Measurements from ENCODE around the gene C16orf78. TPM values are rescaled to one million over a fixed set of nuclear protein-coding genes. Genes with fewer than 3 reads are reported as not detected.

Gene C16orf78
- total and polyA plus RNA-seq, 2 donors (not counting 1 experiment from before 2014, with no cell fraction given), result not detected

DNA sequence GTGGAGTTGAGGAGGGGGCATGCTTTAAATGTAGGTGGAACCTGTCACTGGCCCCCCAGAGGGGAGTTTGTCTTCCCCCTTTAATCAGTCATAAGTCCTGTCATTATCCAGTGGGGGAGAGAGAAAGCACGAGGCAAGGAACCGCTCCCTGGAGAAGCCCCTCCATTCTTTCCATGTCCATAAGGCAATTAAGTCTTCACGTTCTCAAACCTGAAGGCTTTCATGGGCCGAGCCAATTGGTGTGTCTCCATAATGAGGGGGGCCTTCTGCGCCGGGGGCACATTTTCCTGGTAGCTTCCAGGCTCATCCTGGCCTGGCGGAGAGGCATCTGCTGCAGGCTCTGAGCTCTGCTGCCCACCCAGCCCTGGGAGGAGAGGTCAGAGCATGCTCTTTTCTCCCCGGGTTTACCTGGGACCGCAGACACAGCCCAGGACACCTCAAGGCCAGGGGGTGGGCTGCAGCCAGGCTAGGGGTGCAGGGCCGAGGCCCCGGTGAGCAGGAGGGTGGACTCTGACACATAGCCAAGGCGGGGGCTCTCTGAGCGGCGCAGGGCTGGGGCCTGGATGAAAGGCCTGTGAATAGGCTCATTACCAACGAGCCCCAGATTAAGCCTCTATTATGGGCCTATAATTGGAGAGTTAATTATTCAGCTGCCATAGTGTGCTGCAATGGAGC lies 42.5 kb downstream of the C16orf78 start:
- H3K4me2 ChIP-seq (replicated peaks; ENCODE audit: low read depth, low read length, poor library complexity, severe bottlenecking), result no peak overlapping the region
- no peaks in the 10 kb centered on the region for H3K9me3 ChIP-seq (ENCODE audit: control extremely low read depth in 1 of 3, control insufficient read depth in 2 of 3, insufficient read depth in 1 of 3, low read length in 2 of 3)
- no peaks in the 10 kb centered on the region for H3K4me1 ChIP-seq (ENCODE audit: control insufficient read depth in 2 of 2, insufficient read depth in 2 of 2, low read length in 2 of 2)
- WGBS (ENCODE audit: insufficient coverage), result 88% methylated on average over 12 of the region's 15 CpGs
- DNase-seq (no peak), ATAC-seq (ENCODE audit: low read depth) (no peak)
- TF ChIP-seq, protein P1, sequence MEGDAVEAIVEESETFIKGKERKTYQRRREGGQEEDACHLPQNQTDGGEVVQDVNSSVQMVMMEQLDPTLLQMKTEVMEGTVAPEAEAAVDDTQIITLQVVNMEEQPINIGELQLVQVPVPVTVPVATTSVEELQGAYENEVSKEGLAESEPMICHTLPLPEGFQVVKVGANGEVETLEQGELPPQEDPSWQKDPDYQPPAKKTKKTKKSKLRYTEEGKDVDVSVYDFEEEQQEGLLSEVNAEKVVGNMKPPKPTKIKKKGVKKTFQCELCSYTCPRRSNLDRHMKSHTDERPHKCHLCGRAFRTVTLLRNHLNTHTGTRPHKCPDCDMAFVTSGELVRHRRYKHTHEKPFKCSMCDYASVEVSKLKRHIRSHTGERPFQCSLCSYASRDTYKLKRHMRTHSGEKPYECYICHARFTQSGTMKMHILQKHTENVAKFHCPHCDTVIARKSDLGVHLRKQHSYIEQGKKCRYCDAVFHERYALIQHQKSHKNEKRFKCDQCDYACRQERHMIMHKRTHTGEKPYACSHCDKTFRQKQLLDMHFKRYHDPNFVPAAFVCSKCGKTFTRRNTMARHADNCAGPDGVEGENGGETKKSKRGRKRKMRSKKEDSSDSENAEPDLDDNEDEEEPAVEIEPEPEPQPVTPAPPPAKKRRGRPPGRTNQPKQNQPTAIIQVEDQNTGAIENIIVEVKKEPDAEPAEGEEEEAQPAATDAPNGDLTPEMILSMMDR (IDR thresholded peaks at IDR 0.05), result no peak
- TF ChIP-seq EZH2 (IDR thresholded peaks at IDR 0.05; ENCODE audit: borderline replicate concordance, insufficient read depth, low read depth, low read length, poor library complexity, severe bottlenecking), result no peak
- ChIA-PET CTCF (no interaction called here), POLR2A (no interaction called here)
- Mint-ChIP-seq H3K27ac (no peak overlapping the region), H3K4me1 (no peaks in the 10 kb centered on the region), H3K27me3 (peaks cover 14% of the 10 kb centered on the region), H3K4me3 (no peak overlapping the region), H3K9me3 (ENCODE audit: insufficient read depth) (no peaks in the 10 kb centered on the region)
- intact Hi-C loops (cut with micrococcal nuclease), result no loop called here
- no peak overlapping the region for H3K27ac ChIP-seq (ENCODE audit: low read length in 2 of 2)
- H3K27me3 ChIP-seq (replicated peaks in 1 of 4; ENCODE audit: control extremely low read depth in 1 of 4, control insufficient read depth in 3 of 4, insufficient read depth in 4 of 4, low read length in 3 of 4), result no peaks in the 10 kb centered on the region
- H3K4me3 ChIP-seq (ENCODE audit: control extremely low read depth in 1 of 5, extremely low read depth in 1 of 5, insufficient read depth in 1 of 5, low read depth in 2 of 5, low read length in 4 of 5), result no peak overlapping the region
- no peak overlapping the region for H2AFZ ChIP-seq (ENCODE audit: insufficient read depth, low read depth, low read length, poor library complexity, severe bottlenecking)
- H3K79me2 ChIP-seq (ENCODE audit: control insufficient read depth, insufficient read depth, low read length), result no peaks in the 10 kb centered on the region
- no peaks in the 10 kb centered on the region for H4K20me1 ChIP-seq (ENCODE audit: control insufficient read depth, insufficient read depth, low read length, poor library complexity, severe bottlenecking)
- no peak overlapping the region for H3K9ac ChIP-seq (ENCODE audit: low read length)
- no peaks in the 10 kb centered on the region for H3K36me3 ChIP-seq (replicated peaks in 1 of 2; ENCODE audit: control extremely low read depth in 1 of 2, control insufficient read depth in 1 of 2, extremely low read depth in 1 of 2, insufficient read depth in 2 of 2, low read length in 1 of 2)

DNA sequence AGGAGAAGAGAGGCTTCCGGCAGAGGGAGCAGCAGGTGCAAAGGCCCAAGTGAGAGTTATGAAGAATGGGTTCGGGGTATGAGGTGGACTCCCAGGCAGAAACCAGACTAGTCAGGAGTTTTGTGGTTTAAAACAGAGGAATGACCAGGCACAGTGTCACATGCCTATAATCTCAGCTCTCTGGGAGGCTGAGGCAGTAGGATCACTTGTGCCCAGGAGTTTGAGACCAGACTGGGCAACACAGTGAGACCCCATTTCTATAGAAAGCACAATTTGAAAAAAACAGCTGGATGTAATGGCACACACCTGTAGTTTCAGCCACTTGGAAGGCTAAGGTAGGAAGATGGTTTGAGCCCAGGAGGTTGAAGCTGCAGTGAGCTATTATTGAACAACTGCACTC lies 43.8 kb downstream of the C16orf78 start:
- Histone ChIP-seq H3K36me3 (replicated peaks in 1 of 2; ENCODE audit: control extremely low read depth in 1 of 2, control insufficient read depth in 1 of 2, extremely low read depth in 1 of 2, insufficient read depth in 2 of 2, low read length in 1 of 2) (no peaks in the 10 kb centered on the region), H3K4me2 (replicated peaks; ENCODE audit: low read depth, low read length, poor library complexity, severe bottlenecking) (no peak overlapping the region), H3K4me1 (ENCODE audit: control insufficient read depth in 2 of 2, insufficient read depth in 2 of 2, low read length in 2 of 2) (no peaks in the 10 kb centered on the region), H3K27ac (ENCODE audit: low read length in 2 of 2) (no peak overlapping the region), H3K9me3 (ENCODE audit: control extremely low read depth in 1 of 3, control insufficient read depth in 2 of 3, insufficient read depth in 1 of 3, low read length in 2 of 3) (peaks cover 0 to 4% (median 0%) of the 10 kb centered on the region in 3 donors), H3K4me3 (ENCODE audit: control extremely low read depth in 1 of 5, extremely low read depth in 1 of 5, insufficient read depth in 1 of 5, low read depth in 2 of 5, low read length in 4 of 5) (no peak overlapping the region), H2AFZ (ENCODE audit: insufficient read depth, low read depth, low read length, poor library complexity, severe bottlenecking) (no peak overlapping the region), H4K20me1 (ENCODE audit: control insufficient read depth, insufficient read depth, low read length, poor library complexity, severe bottlenecking) (no peaks in the 10 kb centered on the region), H3K27me3 (replicated peaks in 1 of 4; ENCODE audit: control extremely low read depth in 1 of 4, control insufficient read depth in 3 of 4, insufficient read depth in 4 of 4, low read length in 3 of 4) (no peaks in the 10 kb centered on the region), H3K9ac (ENCODE audit: low read length) (no peak overlapping the region), H3K79me2 (ENCODE audit: control insufficient read depth, insufficient read depth, low read length) (no peaks in the 10 kb centered on the region)
- H3K4me3 Mint-ChIP-seq, result no peak overlapping the region
- intact Hi-C loops (cut with micrococcal nuclease), result no loop called here
- ChIA-PET POLR2A (no interaction called here), CTCF (no interaction called here)
- TF ChIP-seq, protein P1 (IDR thresholded peaks at IDR 0.05), result no peak
- no peak for TF ChIP-seq EZH2 (IDR thresholded peaks at IDR 0.05; ENCODE audit: borderline replicate concordance, insufficient read depth, low read depth, low read length, poor library complexity, severe bottlenecking)
- no peak for DNase-seq
- WGBS (ENCODE audit: insufficient coverage), result 81% methylated on average over 2 of the region's 2 CpGs
- no peak overlapping the region for H3K27ac Mint-ChIP-seq
- no peak for ATAC-seq (ENCODE audit: low read depth)
- H3K27me3 Mint-ChIP-seq, result peaks cover 9% of the 10 kb centered on the region
- no peaks in the 10 kb centered on the region for H3K9me3 Mint-ChIP-seq (ENCODE audit: insufficient read depth)
- H3K4me1 Mint-ChIP-seq, result no peaks in the 10 kb centered on the region

Data from B cell (primary cell).